ENCODE data around the gene TEX12. TPM values are rescaled to one million over a fixed set of nuclear protein-coding genes. Genes with fewer than 3 reads are reported as not detected.
"Not testable (repeated sequence)": the region's sequence is repeated elsewhere in the genome, so short reads cannot be mapped to it uniquely, and the experiment has no call there.

TEX12 gene
- total RNA-seq, 1 donor from 2014 or later, result not detected

GRCh38 chr11:112163875-112164685 is 3.1 kb upstream of the TEX12 start, which contains the start of gene IL18:
Gene IL18, minus strand, starts transcription at chr11:112164094. Its CDS starts 9,041 bp downstream, at chr11:112155053.
- no peak for DNase-seq (ENCODE audit: low read depth, low spot score)

- DNase-seq (ENCODE audit: low read depth, low spot score), result no peak
These were observed 2.1 kb upstream of the TEX12 start for GRCh38 chr11:112165049-112165448.

GRCh38 chr11:112166562-112166961 is 610 bp upstream of the TEX12 start:
- DNase-seq (ENCODE audit: low read depth, low spot score), result no peak

- DNase-seq (ENCODE audit: low read depth, low spot score), result no peak
These were observed 5.3 kb downstream of the TEX12 start for GRCh38 chr11:112172362-112172994.

- no peak for DNase-seq (ENCODE audit: low read depth, low spot score)
These were observed 6.0 kb downstream of the TEX12 start for GRCh38 chr11:112173152-112173551.

- DNase-seq (ENCODE audit: low read depth, low spot score), result no peak
These were observed 7.8 kb downstream of the TEX12 start, which contains the start of gene BCO2 for GRCh38 chr11:112174789-112175598. Gene BCO2, plus strand, starts transcription at chr11:112175512. Its CDS starts 90 bp downstream, at chr11:112175602.

- no peak for DNase-seq (ENCODE audit: low read depth, low spot score)
These were observed 8.4 kb downstream of the TEX12 start for GRCh38 chr11:112175599-112175952.

GRCh38 chr11:112176077-112176476 is 8.9 kb downstream of the TEX12 start:
- DNase-seq (ENCODE audit: low read depth, low spot score), result no peak

GRCh38 chr11:112177589-112177988 is 10.4 kb downstream of the TEX12 start:
- DNase-seq (ENCODE audit: low read depth, low spot score), result no peak

GRCh38 chr11:112178428-112178827 is 11.3 kb downstream of the TEX12 start:
- no peak for DNase-seq (ENCODE audit: low read depth, low spot score)

- no peak for DNase-seq (ENCODE audit: low read depth, low spot score)
These were observed 11.8 kb downstream of the TEX12 start for GRCh38 chr11:112178936-112179335.

GRCh38 chr11:112179601-112180000 is 12.4 kb downstream of the TEX12 start:
- DNase-seq (ENCODE audit: low read depth, low spot score), result no peak

GRCh38 chr11:112182867-112183266 is 15.7 kb downstream of the TEX12 start:
- no peak for DNase-seq (ENCODE audit: low read depth, low spot score)

GRCh38 chr11:112185883-112186282 is 18.7 kb downstream of the TEX12 start:
- no peak for DNase-seq (ENCODE audit: low read depth, low spot score)

GRCh38 chr11:112186304-112186703 is 19.1 kb downstream of the TEX12 start:
- DNase-seq (ENCODE audit: low read depth, low spot score), result no peak

- not testable (repeated sequence) for DNase-seq (ENCODE audit: low read depth, low spot score)
These were observed 27.9 kb downstream of the TEX12 start for GRCh38 chr11:112195113-112195512.

- DNase-seq (ENCODE audit: low read depth, low spot score), result no peak
These were observed 28.8 kb downstream of the TEX12 start for GRCh38 chr11:112195951-112196351.

GRCh38 chr11:112196519-112197087 is 29.4 kb downstream of the TEX12 start:
- DNase-seq (ENCODE audit: low read depth, low spot score), result no peak

- DNase-seq (ENCODE audit: low read depth, low spot score), result not testable (repeated sequence)
These were observed 31.9 kb downstream of the TEX12 start for GRCh38 chr11:112199101-112199500.

- DNase-seq (ENCODE audit: low read depth, low spot score), result no peak
These were observed 33.1 kb downstream of the TEX12 start for GRCh38 chr11:112200252-112200651.

- DNase-seq (ENCODE audit: low read depth, low spot score), result no peak
These were observed 38.9 kb downstream of the TEX12 start for GRCh38 chr11:112206071-112206470.

- DNase-seq (ENCODE audit: low read depth, low spot score), result no peak
These were observed 43.7 kb downstream of the TEX12 start for GRCh38 chr11:112210890-112211289.

All from pulmonary artery endothelial cell (primary cell).